Retinal pigment epithelial cell (primary cell): ENCODE results near the gene AACS.

Experiments used
- DNase-seq: peaks from one replicate; pipeline ENCODE4 v3.0.0-alpha.2; 2010; ENCODE audit warnings: low read depth
- H3K4me3 ChIP-seq: 2 replicates; pipeline ENCODE4 v1.5.1; 2011; ENCODE audit warnings: mild to moderate bottlenecking, low read length, control low read depth, moderate library complexity
- CTCF ChIP-seq: conservative IDR thresholded peaks from 2 replicates; pipeline ENCODE4 v1.5.1; 2011; ENCODE audit warnings: low read depth, low read length, control low read depth, inconsistent platforms

Gene AACS

GRCh38 chr12:125171267-125171666 lies 106.0 kb downstream of the AACS start:
- DNase-seq: no peak
- H3K4me3 ChIP-seq: no peak overlapping the region
- TF ChIP-seq CTCF: no peak

- no peak for DNase-seq
- no peak overlapping the region for H3K4me3 ChIP-seq
- no peak for TF ChIP-seq CTCF
Measured at GRCh38 chr12:125172231-125172850, 107.1 kb downstream of the AACS start.

- no peak for TF ChIP-seq CTCF
- no peak overlapping the region for H3K4me3 ChIP-seq
- no peak for DNase-seq
Measured at GRCh38 chr12:125175576-125175975, 110.3 kb downstream of the AACS start.

GRCh38 chr12:125178222-125178621 lies 113.0 kb downstream of the AACS start:
- H3K4me3 ChIP-seq: no peak overlapping the region
- DNase-seq: no peak
- no peak for TF ChIP-seq CTCF

GRCh38 chr12:125180144-125180543 lies 114.9 kb downstream of the AACS start:
- no peak for DNase-seq
- TF ChIP-seq CTCF: no peak
- no peak overlapping the region for H3K4me3 ChIP-seq

GRCh38 chr12:125181107-125181506 lies 115.9 kb downstream of the AACS start:
- no peak for DNase-seq
- TF ChIP-seq CTCF: no peak
- no peak overlapping the region for H3K4me3 ChIP-seq
